A673 (cell line): Measurements from ENCODE around the gene LBR. TPM values are rescaled to one million over a fixed set of nuclear protein-coding genes. Genes with fewer than 3 reads are reported as not detected.

ENCODE experiments used
- BruUV-seq: library from RNA; stranded (reverse); fragments of 400-500 nt; replicated peaks from 2 replicates; lab custom pipeline; 2021; lab: Mats Ljungman, UMichigan
- CTCF ChIA-PET: fragments of 300-600 bp; sonication (Branson Sonifier 250); formaldehyde crosslinking; loops from one replicate; lab custom pipeline; 2022; ENCODE audit warnings: antibody characterized with exemption; lab: Charles Lee
- POLR2A ChIA-PET: fragments of 300-600 bp; sonication (Branson Sonifier 250); formaldehyde crosslinking; loops from one replicate; lab custom pipeline; 2022; ENCODE audit warnings: antibody characterized with exemption; ENCODE audit not compliant: low non-redundant PET; lab: Charles Lee
- DNase-seq: peaks from one replicate; pipeline ENCODE4 v3.0.0-alpha.2; 2015; ENCODE audit warnings: low spot score
- H3K27ac ChIP-seq: fragments of 200-600 bp; sonication (generic); 2 replicates; pipeline ENCODE4 v1.5.1; 2016; ENCODE audit warnings: mixed run types, low read depth, mild to moderate bottlenecking, mixed read lengths, antibody characterized with exemption, low read length; ENCODE audit not compliant: poor library complexity, severe bottlenecking
- H3K27me3 ChIP-seq: fragments of 200-600 bp; sonication (generic); replicated peaks from 2 replicates; pipeline ENCODE4 v1.6.1; 2017; ENCODE audit warnings: mixed run types, low read depth, mild to moderate bottlenecking, mixed read lengths, antibody characterized with exemption, low read length; ENCODE audit not compliant: insufficient read depth, poor library complexity
- H3K36me3 ChIP-seq: fragments of 200-600 bp; sonication (generic); 2 replicates; pipeline ENCODE4 v1.6.1; 2016; ENCODE audit warnings: mixed run types, mild to moderate bottlenecking, mixed read lengths, antibody characterized with exemption, low read length; ENCODE audit not compliant: insufficient read depth, poor library complexity, severe bottlenecking
- H3K4me1 ChIP-seq: fragments of 200-600 bp; sonication (generic); 2 replicates; pipeline ENCODE4 v1.6.1; 2017; ENCODE audit warnings: mixed run types, mild to moderate bottlenecking, mixed read lengths, antibody characterized with exemption, low read length; ENCODE audit not compliant: insufficient read depth, poor library complexity, severe bottlenecking
- H3K4me3 ChIP-seq: fragments of 200-600 bp; sonication (generic); 2 replicates; pipeline ENCODE4 v1.5.1; 2016; ENCODE audit warnings: low read depth, mixed run types, mild to moderate bottlenecking, mixed read lengths, low read length; ENCODE audit not compliant: poor library complexity, severe bottlenecking
- H3K9me3 ChIP-seq: fragments of 200-600 bp; sonication (generic); 2 replicates; pipeline ENCODE4 v1.6.1; 2016; ENCODE audit warnings: mixed run types, low read depth, mild to moderate bottlenecking, mixed read lengths, antibody characterized with exemption, low read length; ENCODE audit not compliant: poor library complexity, severe bottlenecking
- EZH2 ChIP-seq: fragments of 200-600 bp; sonication (generic); IDR thresholded peaks from 2 replicates; pipeline ENCODE4 v1.6.1; 2017; ENCODE audit warnings: borderline replicate concordance, low read depth, mild to moderate bottlenecking, mixed read lengths, antibody characterized with exemption, low read length; ENCODE audit not compliant: poor library complexity, severe bottlenecking
- intact Hi-C: fragments of 100-400 bp; cut with micrococcal nuclease; formaldehyde crosslinking; loops from one replicate; pipeline ENCODE4 v1.10.0; 2022; ENCODE audit not compliant: unreplicated experiment
- total RNA-seq: library from RNA; stranded (reverse); gene quantifications from 2 replicates; pipeline ENCODE4 v1.2.3, GENCODE V29; 2021
- TF ChIP-seq, protein P1 (sequence below): fragments of 300-800, 200-600 bp; sonication (generic); conservative IDR thresholded peaks from 2 replicates; pipeline ENCODE4 v1.5.1; 2017; ENCODE audit warnings: low read depth, mild to moderate bottlenecking, antibody characterized with exemption, low read length, moderate library complexity, mixed read lengths

LBR gene
- total RNA-seq, 1 experiment from 2014 or later, result 147 TPM

DNA sequence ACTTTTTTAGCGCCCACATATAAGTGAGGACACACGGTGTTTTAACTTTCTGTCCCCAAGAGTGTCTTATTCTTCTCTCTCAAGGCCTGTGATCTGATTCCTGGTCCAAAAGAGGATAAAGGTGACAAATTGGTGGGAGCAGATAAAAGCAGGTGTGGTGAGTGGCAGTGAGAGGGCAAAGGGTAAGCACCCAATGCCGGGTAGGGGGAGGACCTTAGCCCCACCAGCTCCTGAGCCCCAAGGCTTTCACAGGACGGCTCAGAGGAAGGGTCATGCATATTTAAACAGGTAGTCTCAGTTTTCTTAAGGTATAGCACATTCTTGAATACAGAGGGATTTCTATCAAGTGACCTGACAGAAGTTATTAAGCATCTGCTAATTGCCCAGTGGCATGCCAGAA is 19.6 kb downstream of the LBR start:
- H3K27me3 ChIP-seq, result no peaks in the 10 kb centered on the region
- no peaks in the 10 kb centered on the region for H3K9me3 ChIP-seq
- intact Hi-C loops, result no loop called here
- H3K27ac ChIP-seq, result no peak overlapping the region
- ChIA-PET POLR2A (interaction anchor here (0.5 kb wide), 1 partner anchor 10 kb away, joined by 3 read pairs; no protein-coding TSS in a partner anchor), CTCF (no interaction called here)
- BruUV-seq, result no TSS peak
- H3K4me1 ChIP-seq, result peaks cover 29% of the 10 kb centered on the region
- H3K36me3 ChIP-seq, result peaks cover 92% of the 10 kb centered on the region
- TF ChIP-seq, protein P1, sequence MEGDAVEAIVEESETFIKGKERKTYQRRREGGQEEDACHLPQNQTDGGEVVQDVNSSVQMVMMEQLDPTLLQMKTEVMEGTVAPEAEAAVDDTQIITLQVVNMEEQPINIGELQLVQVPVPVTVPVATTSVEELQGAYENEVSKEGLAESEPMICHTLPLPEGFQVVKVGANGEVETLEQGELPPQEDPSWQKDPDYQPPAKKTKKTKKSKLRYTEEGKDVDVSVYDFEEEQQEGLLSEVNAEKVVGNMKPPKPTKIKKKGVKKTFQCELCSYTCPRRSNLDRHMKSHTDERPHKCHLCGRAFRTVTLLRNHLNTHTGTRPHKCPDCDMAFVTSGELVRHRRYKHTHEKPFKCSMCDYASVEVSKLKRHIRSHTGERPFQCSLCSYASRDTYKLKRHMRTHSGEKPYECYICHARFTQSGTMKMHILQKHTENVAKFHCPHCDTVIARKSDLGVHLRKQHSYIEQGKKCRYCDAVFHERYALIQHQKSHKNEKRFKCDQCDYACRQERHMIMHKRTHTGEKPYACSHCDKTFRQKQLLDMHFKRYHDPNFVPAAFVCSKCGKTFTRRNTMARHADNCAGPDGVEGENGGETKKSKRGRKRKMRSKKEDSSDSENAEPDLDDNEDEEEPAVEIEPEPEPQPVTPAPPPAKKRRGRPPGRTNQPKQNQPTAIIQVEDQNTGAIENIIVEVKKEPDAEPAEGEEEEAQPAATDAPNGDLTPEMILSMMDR, result no peak
- TF ChIP-seq EZH2, result no peak
- H3K4me3 ChIP-seq, result no peak overlapping the region
- no peak for DNase-seq

DNA sequence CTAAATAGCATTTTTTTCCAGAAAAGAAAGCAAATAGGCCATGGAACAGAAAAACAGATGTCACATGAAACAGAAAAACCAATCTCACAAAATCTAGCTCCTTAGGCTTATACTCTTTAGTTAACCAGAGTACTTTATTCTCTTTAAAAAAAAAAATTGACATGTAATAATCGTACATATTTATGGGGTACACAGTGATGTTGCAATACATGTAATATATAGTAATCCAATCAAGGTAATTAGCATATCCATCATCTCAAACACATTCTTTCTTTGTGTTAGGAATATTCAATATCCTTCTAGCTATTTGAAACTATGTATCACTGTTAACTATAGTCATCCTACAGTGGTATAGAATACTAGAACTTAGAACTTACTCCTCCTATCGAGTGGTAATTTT is 20.1 kb downstream of the LBR start:
- ChIA-PET POLR2A (interaction anchor here (0.8 kb wide), 1 partner anchor 516 kb away, joined by 6 read pairs; no protein-coding TSS in a partner anchor), CTCF (no interaction called here)
- no TSS peak for BruUV-seq
- Histone ChIP-seq H3K4me1 (peaks cover 29% of the 10 kb centered on the region), H3K9me3 (no peaks in the 10 kb centered on the region), H3K27me3 (no peaks in the 10 kb centered on the region), H3K36me3 (peaks cover 92% of the 10 kb centered on the region), H3K4me3 (no peak overlapping the region), H3K27ac (no peak overlapping the region)
- intact Hi-C loops, result no loop called here
- TF ChIP-seq, protein P1, result no peak
- no peak for TF ChIP-seq EZH2
- no peak for DNase-seq

DNA sequence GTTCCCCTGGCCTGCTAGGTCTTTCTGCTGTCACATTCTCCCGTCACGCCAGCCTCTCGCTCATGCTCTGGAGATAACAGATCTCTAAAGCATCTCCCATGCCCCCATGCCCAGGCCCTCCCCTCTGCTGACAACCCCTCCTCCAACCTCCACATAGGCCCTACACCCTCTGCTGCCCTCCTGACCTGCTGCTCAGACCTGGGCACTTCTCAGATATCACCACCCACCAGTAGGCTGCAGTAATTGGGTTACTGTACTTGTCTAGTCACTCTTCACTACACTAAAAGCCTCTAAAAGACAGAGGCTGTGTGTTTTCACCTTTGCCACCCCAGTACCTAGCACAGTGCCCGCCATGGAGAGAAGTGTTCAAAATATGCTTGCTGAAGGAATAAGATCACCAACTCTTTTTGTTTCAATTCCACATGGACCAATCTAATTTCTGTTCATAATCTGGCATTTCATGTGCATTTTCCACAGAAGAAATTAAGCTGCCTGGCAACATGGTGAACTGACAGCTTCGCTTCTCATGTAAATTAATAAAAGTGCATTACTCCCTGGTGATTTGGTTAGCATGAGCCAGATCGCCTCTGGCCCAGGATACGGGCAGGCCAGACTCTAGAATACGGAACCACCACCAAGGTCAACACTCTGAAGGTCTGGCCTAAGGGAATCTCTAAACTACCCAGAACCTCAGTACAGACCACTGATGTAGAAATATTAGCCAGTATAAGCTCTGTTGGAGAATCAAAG is 20.7 kb downstream of the LBR start:
- Histone ChIP-seq H3K9me3 (no peaks in the 10 kb centered on the region), H3K36me3 (peaks cover 92% of the 10 kb centered on the region), H3K4me1 (peaks cover 29% of the 10 kb centered on the region), H3K4me3 (no peak overlapping the region), H3K27me3 (no peaks in the 10 kb centered on the region), H3K27ac (no peak overlapping the region)
- ChIA-PET POLR2A (interaction anchor here (0.8 kb wide), 1 partner anchor 516 kb away, joined by 6 read pairs; no protein-coding TSS in a partner anchor), CTCF (no interaction called here)
- no peak for TF ChIP-seq EZH2
- TF ChIP-seq, protein P1, result no peak
- no peak for DNase-seq
- no TSS peak for BruUV-seq
- intact Hi-C loops, result no loop called here
